A549 (cell line): ENCODE data around the gene SLC29A2. TPM values are rescaled to one million over a fixed set of nuclear protein-coding genes. Genes with fewer than 3 reads are reported as not detected.

Experiments
- ATAC-seq, 2 experiments: fragments of 200-7000 bp in 1 of 2; fragments of >200 bp in 1 of 2; cut with Nextera tagmentation in 1 of 2; cut with Tn5 transposase in 1 of 2; 3 replicates each; pipeline versions ENCODE4 v1.8.0 to v1.9.1; 2018 to 2020; ENCODE audit warnings: mild to moderate bottlenecking in 1 of 2, moderate library complexity in 1 of 2
- CTCF ChIA-PET: fragments of 300-600 bp; sonication (Branson Sonifier 250); formaldehyde crosslinking; extraction: SDS; loops from one replicate; lab custom pipeline; 2021; ENCODE audit warnings: antibody characterized with exemption, inconsistent platforms; lab: Yijun Ruan, JAX
- POLR2A ChIA-PET: fragments of 350-600 bp; formaldehyde crosslinking; extraction: SDS; loops from one replicate; lab custom pipeline; 2021; ENCODE audit warnings: antibody characterized with exemption, inconsistent platforms; lab: Yijun Ruan, JAX
- DNase-seq, 2 experiments: peaks; one replicate each; pipeline versions ENCODE4 v3.0.0 to v3.0.0-alpha.2; 2011 to 2016; ENCODE audit warnings: low read depth in 1 of 2, low spot score in 1 of 2
- FAIRE-seq: peaks from 2 replicates; lab custom pipeline; 2011; peaks lifted over from hg19 to GRCh38; lab: Jason Lieb, UNC
- H3K27ac ChIP-seq, 2 experiments: fragments of >200 bp; sonication (Bioruptor Twin); formaldehyde crosslinking; 3 replicates each; pipeline ENCODE4 v1.5.1; 2016 to 2017
- H3K4me1 ChIP-seq: fragments of >200 bp; sonication (Bioruptor Twin); formaldehyde crosslinking; 3 replicates; pipeline ENCODE4 v1.6.1; 2016
- H3K4me2 ChIP-seq: fragments of >200 bp; sonication (Bioruptor Twin); formaldehyde crosslinking; 3 replicates; pipeline ENCODE4 v1.6.1; 2016
- H3K4me3 ChIP-seq: fragments of >200 bp; sonication (Bioruptor Twin); formaldehyde crosslinking; 3 replicates; pipeline ENCODE4 v1.5.1; 2016
- H3K9me3 ChIP-seq: fragments of >200 bp; sonication (Bioruptor Twin); formaldehyde crosslinking; 3 replicates; pipeline ENCODE4 v1.6.1; 2016
- BCL3 ChIP-seq: fragments of >200 bp; sonication (Bioruptor Twin); formaldehyde crosslinking; IDR thresholded peaks from 3 replicates; pipeline ENCODE4 v1.6.1; 2016
- CHD2 ChIP-seq: fragments of 150-350 bp; IDR thresholded peaks from 2 replicates; pipeline ENCODE4 v1.6.1; 2014; ENCODE audit warnings: low read length; ENCODE audit not compliant: partially characterized antibody
- CHD4 ChIP-seq: fragments of 200-600 bp; sonication (generic); IDR thresholded peaks from 2 replicates; pipeline ENCODE4 v1.6.1; 2016; ENCODE audit warnings: antibody characterized with exemption, mild to moderate bottlenecking, borderline replicate concordance
- CTCF ChIP-seq: fragments of >200 bp; sonication (Bioruptor Twin); formaldehyde crosslinking; IDR thresholded peaks from 3 replicates; pipeline ENCODE4 v1.5.1; 2016
- EHMT2 ChIP-seq: fragments of 200-600 bp; sonication (generic); IDR thresholded peaks from 2 replicates; pipeline ENCODE4 v1.6.1; 2016; ENCODE audit warnings: antibody characterized with exemption, low read depth, mild to moderate bottlenecking, moderate library complexity
- EP300 ChIP-seq, 2 experiments: fragments of >200 bp; sonication (Bioruptor Twin); formaldehyde crosslinking; IDR thresholded peaks; 2 replicates in 1 of 2; 3 replicates in 1 of 2; pipeline ENCODE4 v1.6.1; 2016 to 2017
- FOSB ChIP-seq: fragments of 250-450 bp; sonication (Bioruptor Pico); IDR thresholded peaks from 2 replicates; pipeline ENCODE4 v1.5.0; 2020; ENCODE audit warnings: mild to moderate bottlenecking, moderate library complexity
- FOXS1 ChIP-seq: fragments of 250-450 bp; sonication (Bioruptor Pico); IDR thresholded peaks from 2 replicates; pipeline ENCODE4 v1.5.0; 2020; ENCODE audit warnings: mild to moderate bottlenecking, moderate library complexity
- HOXB13 ChIP-seq: fragments of 250-450 bp; sonication (Bioruptor Pico); IDR thresholded peaks from 2 replicates; pipeline ENCODE4 v1.5.0; 2020; ENCODE audit warnings: low read depth, mild to moderate bottlenecking, moderate library complexity
- HOXB5 ChIP-seq: fragments of 250-450 bp; sonication (Bioruptor Pico); IDR thresholded peaks from 2 replicates; pipeline ENCODE4 v1.5.0; 2020; ENCODE audit warnings: mild to moderate bottlenecking, moderate library complexity
- KDM5A ChIP-seq: fragments of 200-600 bp; sonication (generic); IDR thresholded peaks from 2 replicates; pipeline ENCODE4 v1.6.1; 2016; ENCODE audit warnings: antibody characterized with exemption, mild to moderate bottlenecking
- MAFK ChIP-seq: fragments of 450-650 bp; IDR thresholded peaks from 2 replicates; pipeline ENCODE4 v1.6.1; 2014; ENCODE audit not compliant: partially characterized antibody
- MAX ChIP-seq: IDR thresholded peaks from 2 replicates; pipeline ENCODE4 v1.6.1; 2012
- MAZ ChIP-seq: fragments of 150-350 bp; IDR thresholded peaks from 2 replicates; pipeline ENCODE4 v1.6.1; 2014; ENCODE audit warnings: antibody characterized with exemption, low read depth, low read length, borderline replicate concordance
- POLR2A ChIP-seq: IDR thresholded peaks from 2 replicates; pipeline ENCODE4 v1.6.1; 2012; ENCODE audit warnings: mild to moderate bottlenecking, low read length
- RARB ChIP-seq: fragments of 250-450 bp; sonication (Bioruptor Pico); IDR thresholded peaks from 2 replicates; pipeline ENCODE4 v1.8.0; 2021; ENCODE audit warnings: mild to moderate bottlenecking, moderate library complexity
- REST ChIP-seq: fragments of 200-600 bp; sonication (generic); IDR thresholded peaks from 2 replicates; pipeline ENCODE4 v1.6.1; 2016; ENCODE audit warnings: antibody characterized with exemption, mild to moderate bottlenecking, moderate library complexity
- SMC3 ChIP-seq: fragments of >200 bp; sonication (Bioruptor Twin); formaldehyde crosslinking; IDR thresholded peaks from 3 replicates; pipeline ENCODE4 v1.6.1; 2018; ENCODE audit warnings: inconsistent platforms
- ZFP36 ChIP-seq: fragments of 450-650 bp; IDR thresholded peaks from 2 replicates; pipeline ENCODE4 v1.6.1; 2014; ENCODE audit warnings: borderline replicate concordance; ENCODE audit not compliant: partially characterized antibody
- ZNF302 ChIP-seq: fragments of 250-450 bp; sonication (Bioruptor Pico); IDR thresholded peaks from 2 replicates; pipeline ENCODE4 v1.9.0; 2021; ENCODE audit warnings: inconsistent platforms, mild to moderate bottlenecking, moderate library complexity
- ZSCAN20 ChIP-seq: fragments of 250-450 bp; sonication (Bioruptor Pico); IDR thresholded peaks from 2 replicates; pipeline ENCODE4 v1.8.0; 2022; ENCODE audit warnings: mild to moderate bottlenecking, moderate library complexity
- WGBS: methylation state at CpG from one replicate; pipeline ENCODE4 v1.1.6; 2017; ENCODE audit errors: missing lambda C conversion rate; 5-methylcytosine and 5-hydroxymethylcytosine counted together
- polyA plus RNA-seq, 4 experiments: library from polyadenylated mRNA; depleted of rRNA in 3 of 4; stranded (reverse); fragments of >200 nt; fragmentation: RNase III in 1 of 4; extraction: RNeasy Plus Mini Kit Qiagen cat#74134 plus additional on column Dnase treatment in 1 of 4; gene quantifications; 2 replicates in 3 of 4; 3 replicates in 1 of 4; pipeline ENCODE4 v1.2.3, GENCODE V29; 2011 to 2017

Gene SLC29A2
- polyA plus RNA-seq, 2 of the 4 experiments (the other 2 are of a cell fraction), result 2.6 to 7.6 TPM

- no peaks in the 10 kb centered on the region for H3K9me3 ChIP-seq
- DNase-seq (no peak), ATAC-seq (no peak), FAIRE-seq (no peak)
- no peak overlapping the region for H3K27ac ChIP-seq
- TF ChIP-seq CHD4, result no peak
- TF ChIP-seq EHMT2, result no peak
- no peak for TF ChIP-seq MAZ
- no peak for TF ChIP-seq ZSCAN20 (CRISPR knock-in tag)
- no peak for TF ChIP-seq MAX
- TF ChIP-seq FOXS1 (CRISPR knock-in tag), result no peak
- no peak for TF ChIP-seq HOXB5 (CRISPR knock-in tag)
- TF ChIP-seq FOSB (CRISPR knock-in tag), result no peak
- no peak for TF ChIP-seq MAFK
- TF ChIP-seq BCL3, result no peak
- TF ChIP-seq ZFP36, result no peak
- no peak for TF ChIP-seq CTCF
- no peak for TF ChIP-seq CHD2
- TF ChIP-seq POLR2A, result no peak
- TF ChIP-seq REST, result no peak
- TF ChIP-seq HOXB13 (CRISPR knock-in tag), result no peak
- H3K4me2 ChIP-seq, result no peak overlapping the region
- H3K4me1 ChIP-seq, result peaks cover 41% of the 10 kb centered on the region
- ChIA-PET POLR2A (no interaction called here), CTCF (interaction anchor here (1.3 to 7.9 kb wide), 6 partner anchors 10 to 48 kb away, joined by 3 to 57 read pairs (median 4); no protein-coding TSS in a partner anchor)
- WGBS, result 96% methylated on average over 19 of the region's 21 CpGs
- no peak overlapping the region for H3K4me3 ChIP-seq
Measured at GRCh38 chr11:66341502-66342126, 29.9 kb downstream of the SLC29A2 start.

- Histone ChIP-seq H3K27ac (no peak overlapping the region), H3K4me2 (no peak overlapping the region), H3K4me3 (no peak overlapping the region), H3K4me1 (peaks cover 36% of the 10 kb centered on the region), H3K9me3 (no peaks in the 10 kb centered on the region)
- DNase-seq (no peak), FAIRE-seq (no peak), ATAC-seq (no peak)
- ChIA-PET POLR2A (interaction anchor here (1.0 kb wide), 1 partner anchor 28 kb away, joined by 3 read pairs; no protein-coding TSS in a partner anchor), CTCF (interaction anchor here (1.0 to 7.9 kb wide), 9 partner anchors 11 to 119 kb away, joined by 3 to 57 read pairs (median 4); no protein-coding TSS in a partner anchor)
- WGBS, result 91% methylated on average over 24 of the region's 28 CpGs
- TF ChIP-seq MAX (no peak), ZNF302 (no peak), CHD2 (no peak), ZFP36 (no peak), KDM5A (no peak), REST (no peak), BCL3 (no peak), SMC3 (no peak), EP300 (IDR thresholded peaks at IDR 0.05) (no peak), RARB (CRISPR knock-in tag) (no peak)
Measured at GRCh38 chr11:66340596-66341501, 30.7 kb downstream of the SLC29A2 start.
